CD4-positive, alpha-beta T cell treated with Interferon gamma for 1 hour (primary cell): ENCODE data around the gene B4GALT3.

Source experiments
- DNase-seq: peaks from one replicate; pipeline ENCODE4 v3.0.0-alpha.2; 2020

B4GALT3 gene

GRCh38 chr1:161159913-161160243, 17.4 kb downstream of the B4GALT3 start:
- no peak for DNase-seq

DNA sequence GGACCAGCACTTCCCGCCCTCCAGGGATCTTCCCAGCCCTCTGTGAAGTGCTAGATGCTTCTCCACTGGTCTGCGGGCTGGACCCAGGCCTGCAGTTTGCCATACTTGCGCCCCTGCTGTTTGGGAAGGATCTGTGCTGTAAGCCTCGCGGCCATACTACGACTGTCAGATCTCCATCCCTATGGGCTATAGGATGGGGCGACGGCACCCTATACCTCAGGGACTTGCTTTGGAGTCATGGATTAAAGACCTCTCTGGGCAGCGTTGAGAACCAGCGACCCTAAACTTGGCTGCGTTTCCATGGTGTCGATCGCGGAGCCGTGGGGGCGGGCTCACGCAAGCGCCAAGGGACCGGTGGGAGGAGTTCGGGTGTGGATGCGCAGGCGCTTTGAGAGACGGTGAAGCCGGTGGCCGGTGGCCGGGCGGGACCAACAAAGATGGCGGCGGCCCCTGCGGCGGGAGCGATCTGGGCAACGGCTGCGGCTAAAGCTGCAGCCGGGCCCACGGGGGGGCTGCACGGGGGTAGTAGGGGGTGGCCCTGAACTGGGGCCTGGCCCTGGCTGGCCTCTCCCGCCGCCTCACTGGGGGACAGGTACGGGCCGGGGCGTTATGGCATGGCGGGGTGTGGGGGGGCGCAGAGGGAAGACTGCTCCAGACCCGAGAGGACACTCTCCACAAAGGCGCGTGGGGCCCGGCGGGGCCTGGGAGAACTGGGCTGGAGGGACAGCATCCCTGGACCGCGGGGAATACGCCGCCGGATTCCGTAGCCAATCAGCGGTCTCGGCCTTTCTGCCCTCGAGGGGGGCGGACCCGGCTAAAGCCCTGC, 18.0 kb downstream of the B4GALT3 start, which contains the start of gene USP21:
USP21 (plus strand) TSS at position 414 of the 826 bp plus-strand sequence. CDS start 1,141 bp downstream, outside the sequence.
- DNase-seq: peak; percentile 90

DNA sequence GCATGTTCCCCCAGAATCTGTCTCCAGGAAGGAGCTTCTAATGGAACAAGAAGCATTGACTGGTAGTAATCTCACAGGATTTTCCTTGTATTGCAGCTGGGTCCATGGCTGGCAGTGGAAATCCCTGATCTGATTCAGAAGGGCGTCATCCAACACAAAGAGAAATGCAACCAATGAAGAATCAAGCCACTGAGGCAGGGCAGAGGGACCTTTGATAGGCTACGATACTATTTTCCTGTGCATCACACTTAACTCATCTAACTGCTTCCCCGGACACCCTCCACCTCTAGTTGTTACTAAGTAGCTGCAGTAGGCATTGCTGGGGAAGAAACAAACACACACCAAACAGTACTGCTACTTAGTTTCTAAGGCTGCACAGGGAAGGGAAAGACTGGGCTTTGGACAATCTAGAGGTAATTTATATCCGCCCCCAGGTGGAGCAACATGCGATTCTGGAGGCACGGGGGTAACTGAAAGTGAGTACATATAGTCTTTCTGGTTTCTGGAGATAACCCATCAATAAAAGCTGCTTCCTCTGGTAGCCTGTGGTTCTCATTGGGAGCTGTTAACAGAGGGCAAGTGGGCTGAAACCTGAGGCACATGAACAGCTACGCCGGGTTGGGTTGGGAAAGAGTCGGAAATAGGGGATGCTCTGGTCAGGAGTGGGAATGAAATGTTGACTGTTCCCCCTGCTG, 18.8 kb downstream of the B4GALT3 start:
- no peak for DNase-seq

GRCh38 chr1:161157867-161158266, 19.4 kb downstream of the B4GALT3 start:
- DNase-seq: no peak

DNA sequence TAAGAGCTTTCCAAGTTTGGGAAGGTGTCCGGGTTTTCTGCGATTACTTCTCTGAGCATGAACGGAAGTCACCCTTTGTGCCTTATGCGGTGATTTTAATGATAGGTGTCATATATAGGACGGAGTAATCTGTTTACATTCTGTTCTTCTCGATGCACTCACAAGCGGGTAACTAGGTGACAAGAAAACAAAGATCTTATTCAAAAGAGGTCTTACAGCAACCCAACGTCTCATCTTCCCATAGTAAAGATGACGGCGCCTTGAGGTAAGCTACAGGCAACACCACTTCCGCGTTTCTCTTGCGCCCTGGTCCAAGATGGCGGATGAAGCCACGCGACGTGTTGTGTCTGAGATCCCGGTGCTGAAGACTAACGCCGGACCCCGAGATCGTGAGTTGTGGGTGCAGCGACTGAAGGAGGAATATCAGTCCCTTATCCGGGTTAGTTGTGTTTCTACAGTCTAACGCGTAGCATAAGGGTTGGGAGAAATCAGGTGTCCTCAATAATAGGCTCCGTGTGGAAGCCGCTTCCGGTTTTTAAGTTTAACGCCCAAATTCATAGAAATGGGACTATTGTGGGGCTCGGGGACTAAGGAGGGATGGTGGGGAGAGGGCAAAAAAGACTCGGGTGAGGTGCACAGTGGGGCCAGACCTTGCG, 23.5 kb downstream of the B4GALT3 start, which contains the start of gene UFC1:
UFC1 (plus strand) TSS at position 297 of the 656 bp plus-strand sequence; CDS start at position 317, 20 bp downstream.
- peak; percentile 88 for DNase-seq

DNA sequence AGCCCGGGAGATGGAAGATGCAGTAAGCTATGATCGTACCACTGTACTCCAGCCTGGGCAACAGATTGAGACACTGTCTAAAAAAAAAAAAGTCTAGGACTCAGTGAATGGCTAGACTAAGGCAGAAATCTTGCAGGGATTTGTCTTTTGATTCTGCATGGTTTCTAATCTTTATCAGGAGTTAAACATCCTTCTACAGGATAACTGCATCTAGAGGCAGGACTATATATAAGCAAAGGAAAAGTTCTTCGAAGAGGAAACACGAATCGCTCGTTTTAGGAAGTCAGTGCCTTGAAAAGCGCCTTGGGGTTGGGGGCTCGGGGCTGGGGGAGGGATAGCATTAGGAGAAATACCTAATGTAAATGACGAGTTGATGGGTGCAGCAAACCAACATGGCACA, 24.1 kb downstream of the B4GALT3 start:
- no peak for DNase-seq

- DNase-seq: no peak
These were observed 31.5 kb downstream of the B4GALT3 start for GRCh38 chr1:161145832-161146231.

GRCh38 chr1:161140755-161141400, 36.4 kb downstream of the B4GALT3 start:
- DNase-seq: no peak

GRCh38 chr1:161139766-161140165, 37.5 kb downstream of the B4GALT3 start:
- DNase-seq: peak; percentile 13

- no peak for DNase-seq
These were observed 38.9 kb downstream of the B4GALT3 start for GRCh38 chr1:161138431-161138830.

DNA sequence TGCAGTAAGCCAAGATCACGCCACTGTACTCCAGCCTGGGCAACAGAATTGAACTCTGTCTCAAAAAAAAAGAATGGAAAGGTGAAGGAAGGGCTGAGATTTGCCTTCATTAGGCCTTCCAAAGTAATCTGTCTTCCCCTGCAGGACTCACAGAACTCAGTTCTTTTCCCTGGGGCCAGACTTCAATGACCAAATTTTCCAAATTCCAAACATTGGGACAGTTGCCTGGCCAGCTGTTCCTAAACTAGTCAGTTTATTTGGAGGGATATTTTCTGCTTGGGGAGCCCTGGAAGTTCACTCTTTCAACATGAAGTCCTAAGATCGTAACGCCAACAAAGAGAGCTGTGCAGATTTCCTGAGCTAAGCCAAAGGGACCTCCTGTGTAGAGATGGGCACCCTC, 39.4 kb downstream of the B4GALT3 start:
- DNase-seq: no peak

- no peak for DNase-seq
These were observed 44.0 kb downstream of the B4GALT3 start for GRCh38 chr1:161133220-161133740.

- peak; percentile 95 for DNase-seq
These were observed 44.7 kb downstream of the B4GALT3 start, which contains the start of gene DEDD for GRCh38 chr1:161132410-161133219. TSS of gene DEDD (minus strand) at chr1:161132667. CDS start at chr1:161124462, 8,205 bp downstream.

DNA sequence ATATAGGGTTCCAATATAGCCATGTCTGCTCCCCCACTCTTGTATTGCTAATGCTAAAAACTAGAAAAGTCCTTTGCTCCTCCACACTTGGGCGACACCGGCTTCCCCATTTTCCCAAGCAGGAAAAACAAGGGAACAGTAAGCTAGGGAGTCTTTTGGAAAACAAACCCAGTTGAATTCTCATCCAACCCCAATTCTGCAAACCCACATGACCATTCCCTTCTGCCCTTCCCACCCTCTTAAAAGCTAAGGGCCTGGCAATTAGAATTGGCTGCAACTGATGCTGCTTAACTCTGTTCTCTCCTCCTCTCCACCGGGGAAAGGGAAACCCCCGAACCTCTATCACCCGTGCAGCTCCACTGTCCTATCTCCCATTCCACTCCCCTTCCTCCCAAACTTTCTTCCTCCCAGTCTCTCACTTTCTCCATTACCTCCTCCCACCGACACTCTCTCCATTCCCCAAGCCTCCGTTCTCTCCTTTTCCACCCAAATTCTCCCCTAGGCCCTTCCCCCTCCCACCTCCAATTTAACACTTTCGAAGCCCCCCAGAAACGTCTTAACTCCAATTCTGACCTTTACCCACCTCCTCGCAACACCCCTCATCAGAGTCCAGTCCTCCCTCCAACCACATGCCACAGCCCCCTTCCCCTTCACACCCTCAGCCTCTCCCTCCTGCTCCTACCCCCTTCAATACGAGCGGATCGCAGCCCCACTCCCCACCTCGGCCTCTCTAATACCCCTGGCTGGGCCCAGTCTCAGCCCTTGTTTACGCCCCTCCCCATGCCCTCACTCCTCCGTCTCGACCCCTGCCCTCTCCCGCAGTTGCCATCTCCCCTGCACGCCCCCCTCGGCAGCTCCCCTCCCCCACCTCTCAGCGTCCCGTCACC, 45.5 kb downstream of the B4GALT3 start:
- no peak for DNase-seq

GRCh38 chr1:161130266-161130665, 47.0 kb downstream of the B4GALT3 start:
- no peak for DNase-seq

DNA sequence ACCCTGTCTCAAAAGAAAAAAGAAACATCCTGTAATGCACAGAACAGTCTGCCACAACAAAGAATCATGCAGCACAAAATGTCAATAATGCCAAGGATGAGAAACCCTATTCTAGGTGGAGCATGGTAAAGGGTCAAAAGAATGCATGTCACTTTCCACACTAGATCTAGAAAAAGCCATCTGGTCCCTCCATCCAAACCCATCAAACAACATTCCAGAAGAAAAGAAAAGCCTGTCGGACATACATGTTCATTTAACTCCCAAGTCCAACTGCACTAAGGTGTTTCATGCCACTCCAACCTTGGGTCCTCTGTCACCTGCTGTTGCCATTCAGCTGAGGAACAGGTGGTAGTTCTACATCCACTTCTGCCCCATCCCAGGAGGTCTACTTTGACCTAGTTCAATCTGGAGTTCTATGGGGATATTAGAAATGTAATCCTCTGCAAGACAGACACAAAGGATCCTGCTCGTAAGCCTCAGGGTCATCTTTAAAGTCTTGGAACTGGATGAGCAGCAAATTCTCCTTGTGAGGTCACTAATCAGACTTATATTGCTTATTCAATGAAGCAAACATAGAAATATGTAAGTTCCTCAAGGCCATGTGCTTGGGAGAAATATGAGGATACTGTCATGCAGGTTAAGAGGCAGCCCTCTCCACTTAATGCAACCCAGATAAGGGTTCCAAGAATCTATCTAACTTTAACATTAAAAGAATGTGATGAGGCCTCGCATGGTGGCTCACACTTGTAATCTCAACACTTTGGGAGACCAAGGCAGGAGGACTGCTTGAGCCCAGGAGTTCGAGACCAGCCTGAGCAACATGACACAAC, 48.5 kb downstream of the B4GALT3 start:
- no peak for DNase-seq

GRCh38 chr1:161127649-161128048, 49.7 kb downstream of the B4GALT3 start:
- DNase-seq: no peak

DNA sequence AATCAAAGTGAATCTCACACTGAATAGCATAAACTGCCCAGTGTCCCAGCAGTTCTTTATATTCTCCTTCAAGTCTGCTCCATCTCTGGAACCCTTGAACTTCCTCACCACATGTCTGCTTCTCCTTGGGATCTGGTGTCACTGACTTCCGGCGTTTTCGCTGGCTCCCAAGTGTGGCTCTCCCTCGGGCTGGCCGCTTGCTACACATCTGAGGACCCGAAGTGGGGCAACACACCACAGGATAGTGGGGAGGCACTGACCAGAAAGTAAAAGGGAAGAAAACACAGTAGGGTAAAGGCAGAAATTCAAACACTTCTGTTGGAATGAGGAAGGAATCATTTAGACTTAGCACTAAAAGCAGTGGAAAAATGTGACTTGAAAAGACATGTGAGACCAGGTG, 54.3 kb downstream of the B4GALT3 start:
- no peak for DNase-seq

- no peak for DNase-seq
These were observed 55.5 kb downstream of the B4GALT3 start for GRCh38 chr1:161121834-161122233.
